GM06990 (cell line): ENCODE measurements around the gene DST.

Experiments
- DNase-seq: peaks from one replicate; pipeline ENCODE4 v3.0.0-alpha.2; 2011; ENCODE audit not compliant: insufficient read length; ENCODE audit errors: extremely low read depth
- H3K27me3 ChIP-seq: replicated peaks from 2 replicates; pipeline ENCODE4 v1.6.0; 2011; ENCODE audit warnings: low read length; ENCODE audit not compliant: control insufficient read depth, insufficient read depth
- H3K36me3 ChIP-seq: 2 replicates; pipeline ENCODE4 v1.5.1; 2011; ENCODE audit warnings: low read length; ENCODE audit not compliant: control insufficient read depth, insufficient read depth
- H3K4me3 ChIP-seq: replicated peaks from 2 replicates; pipeline ENCODE4 v1.5.1; 2011; ENCODE audit warnings: low read depth, mild to moderate bottlenecking, control low read depth, low read length
- CTCF ChIP-seq: IDR thresholded peaks from 2 replicates; pipeline ENCODE4 v1.5.1; 2011; ENCODE audit warnings: low read length, control low read depth, mild to moderate bottlenecking, inconsistent platforms; ENCODE audit not compliant: insufficient read depth, poor library complexity, severe bottlenecking

DST gene

GRCh38 chr6:56616967-56617366, 25.7 kb downstream of the DST start:
- no peak for TF ChIP-seq CTCF
- no peak overlapping the region for H3K4me3 ChIP-seq
- peaks cover 12% of the 10 kb centered on the region for H3K36me3 ChIP-seq
- H3K27me3 ChIP-seq = no peaks in the 10 kb centered on the region
- no peak for DNase-seq

- DNase-seq = no peak
- Histone ChIP-seq H3K4me3 (no peak overlapping the region), H3K36me3 (peaks cover 14% of the 10 kb centered on the region), H3K27me3 (no peaks in the 10 kb centered on the region)
- no peak for TF ChIP-seq CTCF
Observed at GRCh38 chr6:56613247-56613851, 29.3 kb downstream of the DST start.

- H3K36me3 ChIP-seq = peaks cover 3% of the 10 kb centered on the region
- DNase-seq = no peak
- no peak overlapping the region for H3K4me3 ChIP-seq
- no peaks in the 10 kb centered on the region for H3K27me3 ChIP-seq
- no peak for TF ChIP-seq CTCF
Observed at GRCh38 chr6:56608332-56608731, 34.4 kb downstream of the DST start.

GRCh38 chr6:56607111-56607752, 35.5 kb downstream of the DST start:
- DNase-seq = no peak
- Histone ChIP-seq H3K27me3 (no peaks in the 10 kb centered on the region), H3K4me3 (no peak overlapping the region), H3K36me3 (peaks cover 3% of the 10 kb centered on the region)
- TF ChIP-seq CTCF = no peak

GRCh38 chr6:56605435-56605834, 37.3 kb downstream of the DST start:
- H3K36me3 ChIP-seq = peaks cover 3% of the 10 kb centered on the region
- DNase-seq = no peak
- H3K27me3 ChIP-seq = no peaks in the 10 kb centered on the region
- H3K4me3 ChIP-seq = no peak overlapping the region
- no peak for TF ChIP-seq CTCF
